ENCODE data around the gene MBP.

MBP gene

GRCh38 chr18:77151033-77151771, 18.6 kb upstream of the MBP start:
- DNase-seq (ENCODE audit: low read depth in 2 of 3, low spot score in 1 of 3): no peak

GRCh38 chr18:77150588-77150987, 18.0 kb upstream of the MBP start:
- DNase-seq (ENCODE audit: low read depth in 2 of 3, low spot score in 1 of 3): no peak

GRCh38 chr18:77148289-77148688, 15.7 kb upstream of the MBP start:
- DNase-seq (ENCODE audit: low read depth in 2 of 3, low spot score in 1 of 3): no peak

GRCh38 chr18:77147418-77147852, 14.9 kb upstream of the MBP start:
- DNase-seq (ENCODE audit: low read depth in 2 of 3, low spot score in 1 of 3): no peak

GRCh38 chr18:77146249-77147080, 13.9 kb upstream of the MBP start:
- DNase-seq (ENCODE audit: low read depth in 2 of 3, low spot score in 1 of 3): no peak

GRCh38 chr18:77145364-77145901, 12.8 kb upstream of the MBP start:
- no peak for DNase-seq (ENCODE audit: low read depth in 2 of 3, low spot score in 1 of 3)

GRCh38 chr18:77144451-77145118, 12.0 kb upstream of the MBP start:
- no peak for DNase-seq (ENCODE audit: low read depth in 2 of 3, low spot score in 1 of 3)

GRCh38 chr18:77144046-77144445, 11.5 kb upstream of the MBP start:
- DNase-seq (ENCODE audit: low read depth in 2 of 3, low spot score in 1 of 3): no peak

- no peak for DNase-seq (ENCODE audit: low read depth in 2 of 3, low spot score in 1 of 3)
Observed at GRCh38 chr18:77143196-77143595, 10.6 kb upstream of the MBP start.

GRCh38 chr18:77141401-77142118, 9.0 kb upstream of the MBP start:
- DNase-seq (ENCODE audit: low read depth in 2 of 3, low spot score in 1 of 3): no peak

- DNase-seq (ENCODE audit: low read depth in 2 of 3, low spot score in 1 of 3): no peak
Observed at GRCh38 chr18:77140439-77141109, 8.0 kb upstream of the MBP start.

GRCh38 chr18:77140030-77140429, 7.4 kb upstream of the MBP start:
- DNase-seq (ENCODE audit: low read depth in 2 of 3, low spot score in 1 of 3): no peak

- no peak for DNase-seq (ENCODE audit: low read depth in 2 of 3, low spot score in 1 of 3)
Observed at GRCh38 chr18:77139619-77140018, 7.0 kb upstream of the MBP start.

- no peak for DNase-seq (ENCODE audit: low read depth in 2 of 3, low spot score in 1 of 3)
Observed at GRCh38 chr18:77138270-77138669, 5.7 kb upstream of the MBP start.

GRCh38 chr18:77137851-77138250, 5.3 kb upstream of the MBP start:
- DNase-seq (ENCODE audit: low read depth in 2 of 3, low spot score in 1 of 3): no peak

GRCh38 chr18:77136871-77137665, 4.5 kb upstream of the MBP start:
- no peak for DNase-seq (ENCODE audit: low read depth in 2 of 3, low spot score in 1 of 3)

GRCh38 chr18:77136076-77136718, 3.6 kb upstream of the MBP start:
- no peak for DNase-seq (ENCODE audit: low read depth in 2 of 3, low spot score in 1 of 3)

GRCh38 chr18:77135339-77136075, 2.9 kb upstream of the MBP start:
- no peak for DNase-seq (ENCODE audit: low read depth in 2 of 3, low spot score in 1 of 3)

All from stimulated activated CD4-positive, alpha-beta T cell treated with anti-CD3 and anti-CD28 coated beads, Interleukin-12 subunit alpha, Interleukin-12 subunit beta, amount 100 ng/mL, for 48 hours (primary cell).